ENCODE results near the gene ARMCX2.

GRCh38 chrX:101668143-101668542 is 8.5 kb upstream of the ARMCX2 start:
- TF ChIP-seq POLR2A (IDR thresholded peaks at IDR 0.05) (no peak), CTCF (IDR thresholded peaks at IDR 0.05) (no peak)

Measured in uterus (tissue), 2 donors.